ENCODE data around the gene TET1. TPM values are rescaled to one million over a fixed set of nuclear protein-coding genes. Genes with fewer than 3 reads are reported as not detected.
A peak's percentile ranks its signal among the peaks of the same experiment; 100 is the strongest.

The TET1 gene
- polyA plus RNA-seq, 2 of the 4 experiments (the other 2 are of a cell fraction): 0.45 to 1.8 TPM

- TF ChIP-seq ATOH8 (CRISPR knock-in tag; IDR thresholded peaks at IDR 0.05; ENCODE audit: low read depth) (peak; percentile 67; the same call in 1 of the 2 replicates), RFX5 (IDR thresholded peaks at IDR 0.05) (no peak), MYC (IDR thresholded peaks at IDR 0.05; ENCODE audit: borderline replicate concordance, low read length) (peak; percentile 66), REST (IDR thresholded peaks at IDR 0.05) (no peak), TFCP2L1 (CRISPR knock-in tag; IDR thresholded peaks at IDR 0.05) (no peak), SREBF2 (IDR thresholded peaks at IDR 0.05) (no peak), FOSL2 (IDR thresholded peaks at IDR 0.05) (no peak), FOSL2 (CRISPR knock-in tag; IDR thresholded peaks at IDR 0.05) (no peak), HEYL (CRISPR knock-in tag; IDR thresholded peaks at IDR 0.05) (0 out of 2 replicates have a peak, but pooled peaks have one; percentile 57), HES2 (IDR thresholded peaks at IDR 0.05) (no peak), CBX2 (IDR thresholded peaks at IDR 0.05; ENCODE audit: borderline replicate concordance, low read depth) (no peak), CTCF (IDR thresholded peaks at IDR 0.05) (no peak), ZSCAN20 (CRISPR knock-in tag; IDR thresholded peaks at IDR 0.05) (peak; percentile 68), ZFP36 (IDR thresholded peaks at IDR 0.05; ENCODE audit: borderline replicate concordance, partially characterized antibody) (no peak), KDM1A (IDR thresholded peaks at IDR 0.05; ENCODE audit: low read depth) (no peak), RAD21 (conservative IDR thresholded peaks at IDR 0.05 in 1 of 2, IDR thresholded peaks at IDR 0.05 in 1 of 2) (no peak), RNF2 (IDR thresholded peaks at IDR 0.05; ENCODE audit: borderline replicate concordance, low read depth) (no peak), ZNF302 (CRISPR knock-in tag; IDR thresholded peaks at IDR 0.05) (no peak; the same call in 1 of the 2 replicates), POLR2A (IDR thresholded peaks at IDR 0.05; ENCODE audit: low read length) (peak; percentile 78), CHD4 (IDR thresholded peaks at IDR 0.05; ENCODE audit: borderline replicate concordance) (no peak), ZC3H11A (IDR thresholded peaks at IDR 0.05) (no peak), NR3C1 (IDR thresholded peaks at IDR 0.05) (no peak), MAFK (IDR thresholded peaks at IDR 0.05; ENCODE audit: partially characterized antibody) (no peak)
These were observed 160.9 kb downstream of the TET1 start, which contains the start of gene CCAR1 (continued) for GRCh38 chr10:68720793-68721672.

All from A549 (cell line).